ENCODE measurements around the gene SGCD.

- TF ChIP-seq FOS (IDR thresholded peaks at IDR 0.05; ENCODE audit: low read depth, low read length) = no peak
- TF ChIP-seq CTCF (conservative IDR thresholded peaks at IDR 0.05; ENCODE audit: low read depth, low read length) = no peak
- no peak for TF ChIP-seq MAFK (IDR thresholded peaks at IDR 0.05; ENCODE audit: low read depth, low read length)
- TF ChIP-seq RAD21 (IDR thresholded peaks at IDR 0.05; ENCODE audit: low read length) = no peak
- no peak for TF ChIP-seq POLR2A (IDR thresholded peaks at IDR 0.05; ENCODE audit: low read depth, low read length)
- TF ChIP-seq RFX5 (IDR thresholded peaks at IDR 0.05; ENCODE audit: low read depth, low read length) = no peak
- no peak for TF ChIP-seq USF2 (IDR thresholded peaks at IDR 0.05; ENCODE audit: low read depth, low read length)
- TF ChIP-seq CEBPB (IDR thresholded peaks at IDR 0.05; ENCODE audit: low read depth, low read length) = no peak
- TF ChIP-seq BHLHE40 (IDR thresholded peaks at IDR 0.05; ENCODE audit: low read depth, low read length) = no peak
- no peak for TF ChIP-seq ELK1 (IDR thresholded peaks at IDR 0.05; ENCODE audit: borderline replicate concordance, low read depth, low read length)
- no peak for TF ChIP-seq SMC3 (IDR thresholded peaks at IDR 0.05; ENCODE audit: low read depth, low read length)
Observed at GRCh38 chr5:156314416-156314815, 12.5 kb upstream of the SGCD start.

Measured in IMR-90 (cell line).